Neural cell (in vitro differentiated cells): ENCODE data around the gene BLOC1S5.

Source experiments
- EP300 ChIP-seq: fragments of 450-650 bp; conservative IDR thresholded peaks from 2 replicates; pipeline ENCODE4 v1.6.1; 2014; ENCODE audit warnings: antibody characterized with exemption, mild to moderate bottlenecking, moderate library complexity; ENCODE audit not compliant: poor library complexity, severe bottlenecking
- RAD21 ChIP-seq: fragments of 450-650 bp; conservative IDR thresholded peaks from 2 replicates; pipeline ENCODE4 v1.6.1; 2014; ENCODE audit warnings: antibody characterized with exemption, mild to moderate bottlenecking, moderate library complexity
- TF ChIP-seq, protein P1 (sequence below): fragments of 450-650 bp; IDR thresholded peaks from 2 replicates; pipeline ENCODE4 v1.5.1; 2014; ENCODE audit warnings: antibody characterized with exemption, mild to moderate bottlenecking, moderate library complexity; ENCODE audit not compliant: poor library complexity, severe bottlenecking

- TF ChIP-seq, protein P1, sequence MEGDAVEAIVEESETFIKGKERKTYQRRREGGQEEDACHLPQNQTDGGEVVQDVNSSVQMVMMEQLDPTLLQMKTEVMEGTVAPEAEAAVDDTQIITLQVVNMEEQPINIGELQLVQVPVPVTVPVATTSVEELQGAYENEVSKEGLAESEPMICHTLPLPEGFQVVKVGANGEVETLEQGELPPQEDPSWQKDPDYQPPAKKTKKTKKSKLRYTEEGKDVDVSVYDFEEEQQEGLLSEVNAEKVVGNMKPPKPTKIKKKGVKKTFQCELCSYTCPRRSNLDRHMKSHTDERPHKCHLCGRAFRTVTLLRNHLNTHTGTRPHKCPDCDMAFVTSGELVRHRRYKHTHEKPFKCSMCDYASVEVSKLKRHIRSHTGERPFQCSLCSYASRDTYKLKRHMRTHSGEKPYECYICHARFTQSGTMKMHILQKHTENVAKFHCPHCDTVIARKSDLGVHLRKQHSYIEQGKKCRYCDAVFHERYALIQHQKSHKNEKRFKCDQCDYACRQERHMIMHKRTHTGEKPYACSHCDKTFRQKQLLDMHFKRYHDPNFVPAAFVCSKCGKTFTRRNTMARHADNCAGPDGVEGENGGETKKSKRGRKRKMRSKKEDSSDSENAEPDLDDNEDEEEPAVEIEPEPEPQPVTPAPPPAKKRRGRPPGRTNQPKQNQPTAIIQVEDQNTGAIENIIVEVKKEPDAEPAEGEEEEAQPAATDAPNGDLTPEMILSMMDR, result no peak
- TF ChIP-seq RAD21 (no peak), EP300 (no peak)
Measured at GRCh38 chr6:8017705-8018104, 46.5 kb downstream of the BLOC1S5 start.
